Hepatocyte (in vitro differentiated cells): ENCODE measurements around the gene SCARF1. TPM values are rescaled to one million over a fixed set of nuclear protein-coding genes. Genes with fewer than 3 reads are reported as not detected.

ENCODE experiments used
- DNase-seq: peaks from one replicate; pipeline ENCODE4 v3.0.0-alpha.2; 2016; ENCODE audit warnings: low spot score
- H2AFZ ChIP-seq: fragments of 200-600 bp; sonication (generic); 2 replicates; pipeline ENCODE4 v1.6.0; 2016; ENCODE audit warnings: antibody characterized with exemption, mild to moderate bottlenecking
- H3K27ac ChIP-seq: fragments of 200-600 bp; sonication (generic); 2 replicates; pipeline ENCODE4 v1.5.1; 2016; ENCODE audit warnings: mild to moderate bottlenecking
- H3K27me3 ChIP-seq: fragments of 200-600 bp; sonication (generic); 2 replicates; pipeline ENCODE4 v1.6.1; 2016
- H3K36me3 ChIP-seq: fragments of 200-600 bp; sonication (generic); replicated peaks from 2 replicates; pipeline ENCODE4 v1.5.1; 2016; ENCODE audit warnings: low read depth; ENCODE audit not compliant: insufficient read depth
- H3K4me1 ChIP-seq: fragments of 200-600 bp; sonication (generic); 2 replicates; pipeline ENCODE4 v1.5.1; 2016; ENCODE audit warnings: mild to moderate bottlenecking, moderate library complexity; ENCODE audit not compliant: insufficient read depth
- H3K4me2 ChIP-seq: fragments of 200-600 bp; sonication (generic); 2 replicates; pipeline ENCODE4 v1.6.0; 2016
- H3K4me3 ChIP-seq: fragments of 200-600 bp; sonication (generic); 2 replicates; pipeline ENCODE4 v1.5.1; 2016; ENCODE audit warnings: mild to moderate bottlenecking
- H3K79me2 ChIP-seq: fragments of 200-600 bp; sonication (generic); 2 replicates; pipeline ENCODE4 v1.6.0; 2017; ENCODE audit warnings: mild to moderate bottlenecking
- H3K9me2 ChIP-seq: fragments of 200-600 bp; sonication (generic); replicated peaks from 2 replicates; pipeline ENCODE4 v1.6.0; 2017; ENCODE audit warnings: mild to moderate bottlenecking; ENCODE audit not compliant: insufficient read depth
- H3K9me3 ChIP-seq: fragments of 200-600 bp; sonication (generic); 2 replicates; pipeline ENCODE4 v1.5.1; 2016; ENCODE audit warnings: low read depth, mild to moderate bottlenecking
- H4K20me1 ChIP-seq: fragments of 200-600 bp; sonication (generic); 2 replicates; pipeline ENCODE4 v1.6.0; 2016; ENCODE audit warnings: mild to moderate bottlenecking; ENCODE audit not compliant: insufficient read depth, poor library complexity, severe bottlenecking
- CTCF ChIP-seq: fragments of 200-600 bp; sonication (generic); IDR thresholded peaks from 2 replicates; pipeline ENCODE4 v1.5.1; 2016; ENCODE audit warnings: antibody characterized with exemption, mild to moderate bottlenecking; ENCODE audit not compliant: poor library complexity
- EZH2 ChIP-seq: fragments of 200-600 bp; sonication (generic); IDR thresholded peaks from 2 replicates; pipeline ENCODE4 v1.6.1; 2016; ENCODE audit warnings: antibody characterized with exemption, mild to moderate bottlenecking, borderline replicate concordance
- EZH2phosphoT487 ChIP-seq: fragments of 200-600 bp; sonication (generic); IDR thresholded peaks from one replicate; pipeline ENCODE4 v1.6.1; 2018; ENCODE audit warnings: antibody characterized with exemption, mild to moderate bottlenecking, low read depth, moderate library complexity; ENCODE audit not compliant: unreplicated experiment, severe bottlenecking
- WGBS: methylation state at CpG from one replicate; pipeline ENCODE4 v1.1.6; 2016; ENCODE audit warnings: low lambda C conversion rate; ENCODE audit errors: missing lambda C conversion rate; 5-methylcytosine and 5-hydroxymethylcytosine counted together
- polyA plus RNA-seq: library from polyadenylated mRNA; unstranded; fragments of >200 nt; fragmentation: Nextera tagmentation; extraction: Ambion mirVana; gene quantifications from 2 replicates; pipeline ENCODE4 v1.2.1, GENCODE V29; 2016
- total RNA-seq: library from RNA; depleted of rRNA; stranded (reverse); fragments of >200 nt; gene quantifications from 2 replicates; pipeline ENCODE4 v1.2.3, GENCODE V29; 2014

SCARF1 gene
- total and polyA plus RNA-seq, 2 experiments from 2014 or later = 0.93 to 2.0 TPM

- no peaks in the 10 kb centered on the region for H3K27me3 ChIP-seq
- no peak for DNase-seq
- 89% methylated on average over 22 of the region's 22 CpGs for WGBS
- peaks cover 6% of the 10 kb centered on the region for H4K20me1 ChIP-seq
- H3K4me1 ChIP-seq = peaks cover 22% of the 10 kb centered on the region
- no peak overlapping the region for H2AFZ ChIP-seq
- TF ChIP-seq CTCF (no peak), EZH2 (no peak), EZH2phosphoT487 (no peak)
- H3K79me2 ChIP-seq = no peaks in the 10 kb centered on the region
- no peaks in the 10 kb centered on the region for H3K9me3 ChIP-seq
- H3K36me3 ChIP-seq = no peaks in the 10 kb centered on the region
- H3K27ac ChIP-seq = peak overlapping the region; percentile 97
- H3K4me3 ChIP-seq = no peak overlapping the region
- H3K4me2 ChIP-seq = peak overlapping the region; percentile 99
- no peaks in the 10 kb centered on the region for H3K9me2 ChIP-seq
Measured at GRCh38 chr17:1650731-1651558, 5.4 kb upstream of the SCARF1 start.

GRCh38 chr17:1649844-1650501 is 4.4 kb upstream of the SCARF1 start, which contains the start of gene RILP:
TSS of gene RILP (minus strand) at chr17:1649866. CDS start at chr17:1649804, 62 bp downstream.
- WGBS = 36% methylated on average over 23 of the region's 23 CpGs
- no peaks in the 10 kb centered on the region for H3K27me3 ChIP-seq
- no peaks in the 10 kb centered on the region for H3K79me2 ChIP-seq
- peak within 1 kb of the TSS; percentile 99 for H3K4me2 ChIP-seq
- no peaks in the 10 kb centered on the region for H3K9me2 ChIP-seq
- H3K4me1 ChIP-seq = peaks cover 22% of the 10 kb centered on the region
- no peaks in the 10 kb centered on the region for H3K36me3 ChIP-seq
- peak within 1 kb of the TSS; percentile 97 for H3K27ac ChIP-seq
- peak; percentile 86 for DNase-seq
- H2AFZ ChIP-seq = peak within 1 kb of the TSS; percentile 63
- H3K9me3 ChIP-seq = no peaks in the 10 kb centered on the region
- TF ChIP-seq EZH2 = no peak
- no peak for TF ChIP-seq CTCF
- no peak for TF ChIP-seq EZH2phosphoT487
- peak within 1 kb of the TSS; percentile 78 for H3K4me3 ChIP-seq
- H4K20me1 ChIP-seq = peaks cover 6% of the 10 kb centered on the region

- Histone ChIP-seq H3K4me1 (peaks cover 24% of the 10 kb centered on the region), H4K20me1 (peaks cover 6% of the 10 kb centered on the region), H3K9me2 (no peaks in the 10 kb centered on the region), H3K79me2 (no peaks in the 10 kb centered on the region), H3K36me3 (no peaks in the 10 kb centered on the region), H3K27ac (peak overlapping the region; percentile 97), H2AFZ (peak overlapping the region; percentile 63), H3K4me3 (peak overlapping the region; percentile 78), H3K4me2 (peak overlapping the region; percentile 99), H3K9me3 (no peaks in the 10 kb centered on the region), H3K27me3 (no peaks in the 10 kb centered on the region)
- WGBS = 2% methylated on average over 7 of the region's 100 CpGs
- peak; percentile 98 for DNase-seq
- TF ChIP-seq EZH2 (no peak), CTCF (peak; percentile 98)
Measured at GRCh38 chr17:1648963-1649843, 3.7 kb upstream of the SCARF1 start.
